Activated naive CD4-positive, alpha-beta T cell treated with anti-CD3 and anti-CD28 coated beads, Interleukin-2, amount 10 ng/mL, durations not matched to agents 5 hours and 36 hours (primary cell): Measurements from ENCODE around the gene CAP2. TPM values are rescaled to one million over a fixed set of nuclear protein-coding genes. Genes with fewer than 3 reads are reported as not detected.

Experiments
- total RNA-seq, 2 experiments: library from RNA; stranded (reverse); gene quantifications; one replicate each; pipeline ENCODE4 v1.2.3, GENCODE V29; 2021

CAP2 gene, protein sequence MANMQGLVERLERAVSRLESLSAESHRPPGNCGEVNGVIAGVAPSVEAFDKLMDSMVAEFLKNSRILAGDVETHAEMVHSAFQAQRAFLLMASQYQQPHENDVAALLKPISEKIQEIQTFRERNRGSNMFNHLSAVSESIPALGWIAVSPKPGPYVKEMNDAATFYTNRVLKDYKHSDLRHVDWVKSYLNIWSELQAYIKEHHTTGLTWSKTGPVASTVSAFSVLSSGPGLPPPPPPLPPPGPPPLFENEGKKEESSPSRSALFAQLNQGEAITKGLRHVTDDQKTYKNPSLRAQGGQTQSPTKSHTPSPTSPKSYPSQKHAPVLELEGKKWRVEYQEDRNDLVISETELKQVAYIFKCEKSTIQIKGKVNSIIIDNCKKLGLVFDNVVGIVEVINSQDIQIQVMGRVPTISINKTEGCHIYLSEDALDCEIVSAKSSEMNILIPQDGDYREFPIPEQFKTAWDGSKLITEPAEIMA
- not detected for total RNA-seq

DNA sequence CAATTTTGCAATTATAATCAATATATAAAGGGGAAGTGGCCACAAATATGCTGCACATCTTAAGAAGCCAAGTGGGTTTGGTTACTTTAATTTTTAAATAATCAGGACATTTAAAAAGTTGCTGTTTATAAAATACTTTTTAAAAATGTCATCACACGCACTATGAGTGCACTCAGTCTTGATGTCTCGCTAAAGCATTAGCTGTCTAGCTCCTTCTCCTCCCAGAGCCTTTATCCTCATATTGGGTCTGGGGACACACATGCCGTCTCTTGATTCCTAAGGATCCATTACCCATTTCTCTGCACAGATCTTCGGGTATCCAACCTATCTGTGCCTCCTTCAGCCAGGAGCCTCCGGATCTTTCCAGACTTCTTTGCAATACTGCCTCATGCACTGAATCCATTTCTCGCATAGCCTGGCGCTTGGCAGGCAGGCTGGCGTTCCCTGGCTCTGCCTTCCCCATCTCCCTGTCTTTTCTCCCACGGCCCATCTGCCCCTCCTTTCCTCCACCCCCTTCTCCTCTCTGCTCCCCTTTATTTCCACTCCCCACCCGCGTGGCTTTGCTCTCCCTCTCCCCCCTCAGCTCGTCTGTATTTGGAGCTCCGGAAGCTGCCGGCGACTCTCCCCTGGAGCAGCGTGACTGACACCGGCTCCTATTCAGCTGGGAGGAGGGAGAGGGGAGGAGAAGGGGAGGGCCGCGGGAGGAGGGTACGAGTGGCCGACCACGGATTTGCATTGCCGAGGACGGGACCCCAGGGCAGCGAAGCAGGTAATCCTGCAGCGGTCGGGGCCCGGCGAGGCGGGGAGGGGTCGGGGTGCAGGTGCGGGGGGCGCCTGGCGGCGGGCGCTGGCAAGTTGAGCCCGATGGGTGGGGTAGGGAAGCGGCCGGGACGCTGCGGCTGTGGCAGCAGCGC lies at the start of gene CAP2:
TSS of gene CAP2 (plus strand) at position 618 of the 914 bp plus-strand sequence. CDS start 27,961 bp downstream, outside the sequence.

DNA sequence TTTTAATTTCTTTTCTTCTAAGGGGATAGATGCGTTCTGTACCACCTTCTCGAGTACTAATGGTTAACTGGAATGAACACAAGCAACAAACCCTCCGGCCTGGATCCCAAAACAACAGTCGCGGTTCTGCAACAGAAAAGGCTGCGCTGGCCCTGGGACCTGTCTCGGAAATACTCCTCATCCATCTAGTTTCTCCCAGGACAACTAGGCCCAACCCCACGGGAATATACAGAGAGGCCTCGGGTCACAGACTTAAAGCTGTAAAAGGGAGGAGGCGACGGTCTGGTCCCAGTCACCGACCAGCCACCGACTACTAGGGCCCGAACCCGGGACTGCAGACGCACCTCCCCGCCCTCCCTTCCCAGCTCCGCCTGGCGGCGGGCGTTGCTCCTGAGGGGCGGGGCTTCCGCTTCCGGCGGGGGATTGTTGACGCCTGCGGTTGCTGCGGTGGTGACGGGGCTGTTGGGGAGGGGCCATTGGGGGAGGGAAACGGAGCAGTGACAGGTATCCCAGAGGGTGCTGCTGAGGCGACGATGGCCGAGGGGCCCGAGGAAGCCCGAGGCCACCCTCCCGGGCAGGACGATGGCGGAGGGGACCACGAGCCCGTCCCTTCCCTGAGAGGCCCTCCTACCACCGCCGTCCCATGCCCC lies 206.6 kb downstream of the CAP2 start, which contains the start of gene FAM8A1:
TSS of gene FAM8A1 (plus strand) at position 426 of the 650 bp plus-strand sequence. CDS start at position 534, 108 bp downstream.

Other genes with a start within 250 kb of the CAP2 start
- not detected for gene RBM24, start 112.2 kb upstream of the CAP2 start, total RNA-seq
- gene FAM8A1, start 206.7 kb downstream of the CAP2 start, total RNA-seq, result 10 to 100 TPM; 11.6 to 12.0 TPM